Measurements from ENCODE around the gene QKI.

- no peak for TF ChIP-seq GATA2 (IDR thresholded peaks at IDR 0.05; ENCODE audit: low read depth, low read length)
- TF ChIP-seq GATA3 (IDR thresholded peaks at IDR 0.05; ENCODE audit: low read depth, low read length), result no peak
Observed at GRCh38 chr6:163414946-163415619, 565 bp downstream of the QKI start.

Measured in SH-SY5Y (cell line).